GM19035 (cell line): ENCODE measurements around the gene SLC25A27.

Experiments used
- ATAC-seq: cut with Tn5 transposase; IDR thresholded peaks from one replicate; pipeline ENCODE4 v1.9.1; 2021; ENCODE audit not compliant: unreplicated experiment

The SLC25A27 gene

GRCh38 chr6:46711491-46711890, 58.7 kb downstream of the SLC25A27 start:
- ATAC-seq: no peak

GRCh38 chr6:46715141-46715540, 62.4 kb downstream of the SLC25A27 start:
- ATAC-seq: no peak

GRCh38 chr6:46719099-46719498, 66.3 kb downstream of the SLC25A27 start:
- no peak for ATAC-seq

- no peak for ATAC-seq
Observed at GRCh38 chr6:46720401-46720800, 67.6 kb downstream of the SLC25A27 start.
